GM12873 (cell line): ENCODE measurements around the gene LETM1.

Experiments
- CTCF ChIP-seq: IDR thresholded peaks from 2 replicates; pipeline ENCODE4 v1.5.1; 2012; ENCODE audit warnings: low read depth, mild to moderate bottlenecking, moderate library complexity, low read length, control low read depth; ENCODE audit not compliant: insufficient read depth; ENCODE audit errors: missing control alignments

Gene LETM1

GRCh38 chr4:1841887-1842210 lies 14.1 kb downstream of the LETM1 start:
- no peak for TF ChIP-seq CTCF

- TF ChIP-seq CTCF: no peak
Measured at GRCh38 chr4:1841201-1841886, 14.6 kb downstream of the LETM1 start.

GRCh38 chr4:1839282-1839681 lies 16.7 kb downstream of the LETM1 start:
- TF ChIP-seq CTCF: no peak

- no peak for TF ChIP-seq CTCF
Measured at GRCh38 chr4:1837069-1837468, 18.9 kb downstream of the LETM1 start.

- no peak for TF ChIP-seq CTCF
Measured at GRCh38 chr4:1836650-1837049, 19.3 kb downstream of the LETM1 start.

GRCh38 chr4:1834047-1834775 lies 21.7 kb downstream of the LETM1 start:
- no peak for TF ChIP-seq CTCF

- no peak for TF ChIP-seq CTCF
Measured at GRCh38 chr4:1833307-1834046, 22.5 kb downstream of the LETM1 start.
